ENCODE data around the gene CDH4. TPM values are rescaled to one million over a fixed set of nuclear protein-coding genes. Genes with fewer than 3 reads are reported as not detected.

The CDH4 gene
- total RNA-seq, 1 experiment from 2014 or later = not detected

GRCh38 chr20:61600016-61600415, 348.0 kb downstream of the CDH4 start:
- Histone ChIP-seq H2AFZ (no peak overlapping the region), H3K27ac (no peak overlapping the region), H4K20me1 (ENCODE audit: insufficient read depth) (no peaks in the 10 kb centered on the region), H3K27me3 (ENCODE audit: insufficient read depth, low read depth) (peaks cover 100% of the 10 kb centered on the region), H3K4me1 (replicated peaks; ENCODE audit: insufficient read depth) (no peaks in the 10 kb centered on the region), H3F3A (ENCODE audit: insufficient read depth, low read depth) (no peaks in the 10 kb centered on the region), H3K79me2 (ENCODE audit: low read depth) (no peaks in the 10 kb centered on the region), H3K4me3 (no peak overlapping the region), H3K4me2 (no peak overlapping the region), H3K9me3 (ENCODE audit: insufficient read depth, low read depth) (0 out of 2 replicates have a peak, but pooled peaks cover 3% of the 10 kb centered on the region), H3K36me3 (ENCODE audit: low read depth) (no peaks in the 10 kb centered on the region), H3K9me2 (ENCODE audit: insufficient read depth) (no peaks in the 10 kb centered on the region)
- ChIA-PET POLR2A (ENCODE audit: unreplicated experiment) (no interaction called here), CTCF (no interaction called here)
- TF ChIP-seq EZH2 (IDR thresholded peaks at IDR 0.05; ENCODE audit: low read depth) (no peak; the same call in none of the 2 replicates), CTCF (conservative IDR thresholded peaks at IDR 0.05) (no peak)
- intact Hi-C loops (cut with micrococcal nuclease; ENCODE audit: unreplicated experiment) = no loop called here
- DNase-seq = no peak
- BruUV-seq (replicated peaks) = no TSS peak

GRCh38 chr20:61601361-61601760, 349.3 kb downstream of the CDH4 start:
- peaks cover 99% of the 10 kb centered on the region for H3K27me3 ChIP-seq (ENCODE audit: insufficient read depth, low read depth)
- H2AFZ ChIP-seq = no peak overlapping the region
- DNase-seq = no peak
- H4K20me1 ChIP-seq (ENCODE audit: insufficient read depth) = no peaks in the 10 kb centered on the region
- no peaks in the 10 kb centered on the region for H3K4me1 ChIP-seq (replicated peaks; ENCODE audit: insufficient read depth)
- no peak overlapping the region for H3K4me3 ChIP-seq
- H3K4me2 ChIP-seq = no peak overlapping the region
- intact Hi-C loops (cut with micrococcal nuclease; ENCODE audit: unreplicated experiment) = no loop called here
- no peaks in the 10 kb centered on the region for H3F3A ChIP-seq (ENCODE audit: insufficient read depth, low read depth)
- BruUV-seq (replicated peaks) = no TSS peak
- no peaks in the 10 kb centered on the region for H3K9me2 ChIP-seq (ENCODE audit: insufficient read depth)
- TF ChIP-seq CTCF (conservative IDR thresholded peaks at IDR 0.05) (no peak), EZH2 (IDR thresholded peaks at IDR 0.05; ENCODE audit: low read depth) (no peak)
- H3K9me3 ChIP-seq (ENCODE audit: insufficient read depth, low read depth) = 0 out of 2 replicates have a peak, but pooled peaks cover 3% of the 10 kb centered on the region
- no peaks in the 10 kb centered on the region for H3K36me3 ChIP-seq (ENCODE audit: low read depth)
- ChIA-PET CTCF (no interaction called here), POLR2A (ENCODE audit: unreplicated experiment) (no interaction called here)
- no peak overlapping the region for H3K27ac ChIP-seq
- no peaks in the 10 kb centered on the region for H3K79me2 ChIP-seq (ENCODE audit: low read depth)

- Histone ChIP-seq H3K36me3 (ENCODE audit: low read depth) (no peaks in the 10 kb centered on the region), H3K9me3 (ENCODE audit: insufficient read depth, low read depth) (0 out of 2 replicates have a peak, but pooled peaks cover 3% of the 10 kb centered on the region), H3K79me2 (ENCODE audit: low read depth) (no peaks in the 10 kb centered on the region), H3F3A (ENCODE audit: insufficient read depth, low read depth) (no peaks in the 10 kb centered on the region), H3K27ac (no peak overlapping the region), H3K9me2 (ENCODE audit: insufficient read depth) (no peaks in the 10 kb centered on the region), H3K4me1 (replicated peaks; ENCODE audit: insufficient read depth) (no peaks in the 10 kb centered on the region), H4K20me1 (ENCODE audit: insufficient read depth) (no peaks in the 10 kb centered on the region), H3K4me3 (no peak overlapping the region), H3K4me2 (no peak overlapping the region), H3K27me3 (ENCODE audit: insufficient read depth, low read depth) (peaks cover 99% of the 10 kb centered on the region), H2AFZ (no peak overlapping the region)
- no TSS peak for BruUV-seq (replicated peaks)
- ChIA-PET CTCF (no interaction called here), POLR2A (ENCODE audit: unreplicated experiment) (no interaction called here)
- intact Hi-C loops (cut with micrococcal nuclease; ENCODE audit: unreplicated experiment) = no loop called here
- DNase-seq = no peak
- TF ChIP-seq EZH2 (IDR thresholded peaks at IDR 0.05; ENCODE audit: low read depth) (no peak), CTCF (conservative IDR thresholded peaks at IDR 0.05) (no peak)
Measured at GRCh38 chr20:61601853-61602252, 349.8 kb downstream of the CDH4 start.
